Uterine smooth muscle cell (primary cell): Measurements from ENCODE around the gene SYNC. TPM values are rescaled to one million over a fixed set of nuclear protein-coding genes. Genes with fewer than 3 reads are reported as not detected.

Experiments
- total RNA-seq: library from RNA; depleted of rRNA; stranded (reverse); fragments of >200 nt; gene quantifications from 2 replicates; pipeline ENCODE4 v1.2.3, GENCODE V29; 2014

SYNC gene
- total RNA-seq, result 44.3 and 74.7 TPM in 2 replicates

GRCh38 chr1:32702599-32703478 lies at the start of gene SYNC:
SYNC (minus strand) TSS chr1:32702770; CDS start chr1:32702660, 110 bp downstream.

GRCh38 chr1:32650752-32651460 lies 51.7 kb downstream of the SYNC start, which contains the start of gene RBBP4:
RBBP4 (plus strand) TSS chr1:32651208; CDS start chr1:32651307, 99 bp downstream.

GRCh38 chr1:32650248-32650751 lies 52.3 kb downstream of the SYNC start, which contains the start of gene ZBTB8OS:
ZBTB8OS (minus strand) TSS chr1:32650550; CDS start chr1:32650529, 21 bp downstream.

Other genes with a start within 250 kb of the SYNC start
- under 0.01 TPM in 1 of 2 replicates, not detected in the other for gene ZBTB8B, start 237.7 kb downstream of the SYNC start, total RNA-seq
- gene ZBTB8A, start 163.3 kb downstream of the SYNC start, total RNA-seq, result 6.8 and 9.1 TPM in 2 replicates
- gene ZBTB8OS, start 52.2 kb downstream of the SYNC start, total RNA-seq, result 29.8 and 31.7 TPM in 2 replicates
- gene RBBP4, start 51.6 kb downstream of the SYNC start, total RNA-seq, result 104 and 105 TPM in 2 replicates
- 234 and 277 TPM in 2 replicates for gene YARS1, start 114.6 kb upstream of the SYNC start, total RNA-seq
- gene S100PBP, start 114.9 kb upstream of the SYNC start, total RNA-seq, result 70.5 and 74.5 TPM in 2 replicates
- gene FNDC5, start 168.1 kb upstream of the SYNC start, total RNA-seq, result 0.22 and 1.9 TPM in 2 replicates
- gene HPCA, start 183.7 kb upstream of the SYNC start, total RNA-seq, result not detected in 2 replicates
- gene TMEM54, start 198.6 kb upstream of the SYNC start, total RNA-seq, result 53.0 and 70.0 TPM in 2 replicates